Kidney epithelial cell (primary cell): ENCODE data around the gene ACOT9. TPM values are rescaled to one million over a fixed set of nuclear protein-coding genes. Genes with fewer than 3 reads are reported as not detected.

ENCODE experiments used
- DNase-seq: peaks from one replicate; pipeline ENCODE4 v3.0.0-alpha.2; 2010; ENCODE audit warnings: low read depth
- H3K27me3 ChIP-seq: 2 replicates; pipeline ENCODE4 v1.6.0; 2011; ENCODE audit warnings: low read length; ENCODE audit not compliant: control insufficient read depth, insufficient read depth
- H3K36me3 ChIP-seq: 2 replicates; pipeline ENCODE4 v1.5.1; 2011; ENCODE audit warnings: low read length; ENCODE audit not compliant: control insufficient read depth, insufficient read depth
- H3K4me3 ChIP-seq: 2 replicates; pipeline ENCODE4 v1.5.1; 2011; ENCODE audit warnings: low read depth, mild to moderate bottlenecking, control low read depth, low read length
- total RNA-seq: library from RNA; depleted of rRNA; stranded (reverse); fragments of >200 nt; gene quantifications from 2 replicates; pipeline ENCODE4 v1.2.3, GENCODE V29; 2015
- TF ChIP-seq, protein P1 (sequence below): IDR thresholded peaks from 2 replicates; pipeline ENCODE4 v1.5.1; 2011; ENCODE audit warnings: mild to moderate bottlenecking, moderate library complexity, low read length, control low read depth, inconsistent platforms; ENCODE audit not compliant: insufficient read depth, poor library complexity, severe bottlenecking

ACOT9 gene
- total RNA-seq, 1 donor from 2014 or later: 55.5 TPM

- Histone ChIP-seq H3K27me3 (no peaks in the 10 kb centered on the region), H3K4me3 (no peak overlapping the region), H3K36me3 (no peaks in the 10 kb centered on the region)
- no peak for DNase-seq
- TF ChIP-seq, protein P1, sequence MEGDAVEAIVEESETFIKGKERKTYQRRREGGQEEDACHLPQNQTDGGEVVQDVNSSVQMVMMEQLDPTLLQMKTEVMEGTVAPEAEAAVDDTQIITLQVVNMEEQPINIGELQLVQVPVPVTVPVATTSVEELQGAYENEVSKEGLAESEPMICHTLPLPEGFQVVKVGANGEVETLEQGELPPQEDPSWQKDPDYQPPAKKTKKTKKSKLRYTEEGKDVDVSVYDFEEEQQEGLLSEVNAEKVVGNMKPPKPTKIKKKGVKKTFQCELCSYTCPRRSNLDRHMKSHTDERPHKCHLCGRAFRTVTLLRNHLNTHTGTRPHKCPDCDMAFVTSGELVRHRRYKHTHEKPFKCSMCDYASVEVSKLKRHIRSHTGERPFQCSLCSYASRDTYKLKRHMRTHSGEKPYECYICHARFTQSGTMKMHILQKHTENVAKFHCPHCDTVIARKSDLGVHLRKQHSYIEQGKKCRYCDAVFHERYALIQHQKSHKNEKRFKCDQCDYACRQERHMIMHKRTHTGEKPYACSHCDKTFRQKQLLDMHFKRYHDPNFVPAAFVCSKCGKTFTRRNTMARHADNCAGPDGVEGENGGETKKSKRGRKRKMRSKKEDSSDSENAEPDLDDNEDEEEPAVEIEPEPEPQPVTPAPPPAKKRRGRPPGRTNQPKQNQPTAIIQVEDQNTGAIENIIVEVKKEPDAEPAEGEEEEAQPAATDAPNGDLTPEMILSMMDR: no peak
Measured at GRCh38 chrX:23787745-23788118, 44.7 kb upstream of the ACOT9 start.

GRCh38 chrX:23786268-23786815, 43.3 kb upstream of the ACOT9 start:
- Histone ChIP-seq H3K36me3 (no peaks in the 10 kb centered on the region), H3K27me3 (no peaks in the 10 kb centered on the region), H3K4me3 (no peak overlapping the region)
- no peak for DNase-seq
- TF ChIP-seq, protein P1: no peak

DNA sequence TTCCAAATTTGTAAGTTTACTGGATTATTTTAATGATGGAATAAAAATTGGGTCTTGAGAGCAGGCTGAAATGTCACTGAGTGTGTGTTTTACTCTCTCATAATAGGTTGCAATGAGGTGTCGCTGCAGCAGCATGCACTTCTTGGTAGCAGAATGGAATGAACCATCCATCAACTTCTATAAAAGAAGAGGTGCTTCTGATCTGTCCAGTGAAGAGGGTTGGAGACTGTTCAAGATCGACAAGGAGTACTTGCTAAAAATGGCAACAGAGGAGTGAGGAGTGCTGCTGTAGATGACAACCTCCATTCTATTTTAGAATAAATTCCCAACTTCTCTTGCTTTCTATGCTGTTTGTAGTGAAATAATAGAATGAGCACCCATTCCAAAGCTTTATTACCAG, 42.5 kb upstream of the ACOT9 start:
- Histone ChIP-seq H3K4me3 (no peak overlapping the region), H3K27me3 (no peaks in the 10 kb centered on the region), H3K36me3 (no peaks in the 10 kb centered on the region)
- TF ChIP-seq, protein P1: no peak
- no peak for DNase-seq

- no peak for DNase-seq
- TF ChIP-seq, protein P1: no peak
- H3K4me3 ChIP-seq: peak overlapping the region; percentile 87
- no peaks in the 10 kb centered on the region for H3K27me3 ChIP-seq
- no peaks in the 10 kb centered on the region for H3K36me3 ChIP-seq
Measured at GRCh38 chrX:23784470-23785331, 41.6 kb upstream of the ACOT9 start.

DNA sequence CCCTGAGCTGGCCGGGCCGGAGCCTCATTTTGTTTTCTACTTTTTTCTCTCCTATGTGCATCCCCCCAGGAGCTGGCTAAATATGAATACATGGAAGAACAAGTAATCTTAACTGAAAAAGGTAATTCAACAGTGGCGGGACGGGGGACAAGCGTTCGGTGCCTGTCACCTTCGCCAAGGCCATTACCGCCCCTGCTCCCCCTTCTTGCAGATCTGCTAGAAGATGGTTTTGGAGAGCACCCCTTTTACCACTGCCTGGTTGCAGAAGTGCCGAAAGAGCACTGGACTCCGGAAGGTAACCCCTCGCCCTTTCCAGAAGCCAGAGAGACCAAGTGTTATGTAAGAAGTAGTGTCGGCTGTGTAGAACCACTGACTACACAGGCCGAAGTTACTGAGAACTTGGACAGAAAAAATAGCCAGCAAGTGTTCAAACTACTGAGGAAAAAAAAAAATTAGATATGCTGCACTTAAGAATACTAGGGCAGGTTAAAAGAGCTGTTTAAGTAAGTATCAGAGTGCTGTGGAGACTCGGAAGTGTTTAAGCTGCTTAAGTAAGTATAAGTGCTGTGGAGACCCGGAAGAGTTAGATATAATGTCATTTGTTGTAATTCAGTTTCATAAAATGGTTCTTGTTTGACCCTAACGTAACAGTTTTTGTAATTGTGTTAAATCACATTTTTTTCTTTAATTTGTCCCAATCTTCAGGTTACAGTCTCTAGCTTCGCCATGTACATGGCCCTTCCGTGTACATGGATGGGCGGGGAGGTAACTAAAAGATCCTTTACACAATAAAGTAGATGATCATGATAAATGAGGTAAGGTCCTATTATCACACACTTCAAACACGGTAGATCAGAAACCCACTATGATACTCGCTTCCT, 40.8 kb upstream of the ACOT9 start:
- Histone ChIP-seq H3K36me3 (no peaks in the 10 kb centered on the region), H3K27me3 (no peaks in the 10 kb centered on the region), H3K4me3 (peak overlapping the region; percentile 87)
- TF ChIP-seq, protein P1: no peak
- no peak for DNase-seq
